ENCODE data around the gene ADCY10. TPM values are rescaled to one million over a fixed set of nuclear protein-coding genes. Genes with fewer than 3 reads are reported as not detected.
"Not testable (repeated sequence)": the region's sequence is repeated elsewhere in the genome, so short reads cannot be mapped to it uniquely, and the experiment has no call there.

ADCY10 gene
- total RNA-seq, 1 experiment from 2014 or later: under 0.01 TPM

GRCh38 chr1:167926486-167926997, 12.6 kb upstream of the ADCY10 start:
- no peak for DNase-seq (ENCODE audit: low read depth)

DNA sequence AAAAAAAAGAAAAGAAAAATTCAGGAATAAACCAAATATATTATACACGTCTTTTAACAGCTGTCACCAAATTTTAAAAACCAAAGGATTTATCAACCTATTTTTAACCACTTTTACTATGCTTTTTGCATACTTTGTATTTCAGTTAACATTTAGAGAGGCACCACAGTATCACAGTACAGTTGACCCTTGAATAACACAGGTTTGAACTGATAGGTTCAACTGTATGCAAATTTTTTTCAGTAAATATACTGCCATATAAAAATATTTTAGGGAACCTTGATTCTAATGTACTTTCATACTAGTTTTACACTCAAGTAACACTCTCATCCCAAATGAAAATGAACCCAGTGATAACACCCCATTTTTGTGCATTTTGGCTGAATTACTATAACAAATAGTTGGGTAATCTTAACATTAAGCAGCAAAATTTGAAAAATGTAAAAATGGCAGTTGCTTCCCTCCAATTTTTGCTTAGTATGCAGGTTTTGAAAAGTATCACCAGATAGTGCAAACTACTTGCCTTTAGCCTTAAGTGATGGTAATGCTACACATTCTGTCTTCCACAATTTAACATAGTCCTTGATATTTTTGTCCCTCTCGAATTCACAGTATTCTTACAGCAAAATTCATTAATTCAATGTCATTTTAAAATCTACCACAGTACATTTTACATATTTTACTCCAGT, 10.8 kb upstream of the ADCY10 start:
- DNase-seq (ENCODE audit: low read depth): no peak

DNA sequence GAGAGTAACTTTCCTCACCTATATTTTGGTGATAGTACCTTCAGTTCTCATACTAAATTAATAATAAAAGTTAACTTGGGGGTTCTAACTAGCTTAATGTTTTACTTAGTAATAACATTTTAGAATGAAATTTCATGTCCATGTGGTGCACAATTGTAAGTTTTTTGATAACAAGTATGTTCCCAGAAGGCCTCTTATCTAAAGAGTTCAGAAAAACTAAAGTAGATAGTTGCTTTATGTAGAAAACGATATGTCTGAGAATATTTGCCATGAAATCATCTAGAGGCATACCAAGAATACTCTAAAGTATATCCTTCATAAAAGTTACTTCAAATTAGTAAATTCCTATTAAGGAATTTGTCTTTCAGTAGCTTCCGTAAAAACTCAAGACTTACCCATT, 10.2 kb upstream of the ADCY10 start:
- no peak for DNase-seq (ENCODE audit: low read depth)

GRCh38 chr1:167923324-167924056, 9.6 kb upstream of the ADCY10 start:
- no peak for DNase-seq (ENCODE audit: low read depth)

GRCh38 chr1:167922611-167923074, 8.7 kb upstream of the ADCY10 start:
- DNase-seq (ENCODE audit: low read depth): peak; percentile 68

- DNase-seq (ENCODE audit: low read depth): peak; percentile 6
Measured at GRCh38 chr1:167922023-167922422, 8.1 kb upstream of the ADCY10 start.

GRCh38 chr1:167916766-167917511, 3.0 kb upstream of the ADCY10 start:
- DNase-seq (ENCODE audit: low read depth): no peak

DNA sequence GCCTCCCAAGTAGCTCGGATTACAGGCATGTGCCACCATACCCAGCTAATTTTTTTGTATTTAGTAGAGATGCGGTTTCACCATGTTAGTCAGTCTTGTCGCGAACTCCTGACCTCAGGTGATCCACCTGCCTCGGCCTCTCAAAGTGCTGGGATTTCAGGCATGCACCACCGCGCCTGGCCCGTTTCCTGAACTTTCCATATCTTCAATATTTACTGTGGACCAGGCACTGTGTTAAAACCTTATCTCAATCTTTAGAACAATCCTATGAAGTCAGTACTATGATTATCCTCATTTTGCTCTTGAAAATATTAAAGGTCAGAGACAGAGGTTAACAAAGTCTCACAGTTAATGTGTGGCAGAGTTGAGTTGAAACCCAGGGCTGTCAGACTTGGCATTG, 1.6 kb upstream of the ADCY10 start:
- no peak for DNase-seq (ENCODE audit: low read depth)

- DNase-seq (ENCODE audit: low read depth): no peak
Measured at GRCh38 chr1:167912294-167912693, 1.6 kb downstream of the ADCY10 start.

DNA sequence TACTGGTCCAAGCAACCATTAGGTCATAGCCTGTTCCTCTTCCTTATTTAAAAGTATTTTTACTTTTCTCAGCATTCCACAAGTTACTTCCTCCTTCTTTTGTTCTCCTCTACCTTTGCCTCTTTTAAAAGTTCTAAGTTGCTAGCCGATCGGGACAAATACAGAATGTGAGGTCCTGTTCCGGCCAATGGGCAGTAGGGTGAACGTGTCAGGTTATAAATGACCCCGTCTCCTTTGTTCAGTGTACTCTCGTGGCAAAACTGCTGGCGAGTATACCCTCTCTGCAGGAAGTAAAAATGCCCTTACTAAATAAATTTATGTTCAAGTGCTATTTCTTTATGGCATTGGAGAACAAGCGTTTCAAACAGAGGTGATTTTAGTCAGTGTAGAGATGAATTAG, 2.5 kb downstream of the ADCY10 start:
- DNase-seq (ENCODE audit: low read depth): no peak

DNA sequence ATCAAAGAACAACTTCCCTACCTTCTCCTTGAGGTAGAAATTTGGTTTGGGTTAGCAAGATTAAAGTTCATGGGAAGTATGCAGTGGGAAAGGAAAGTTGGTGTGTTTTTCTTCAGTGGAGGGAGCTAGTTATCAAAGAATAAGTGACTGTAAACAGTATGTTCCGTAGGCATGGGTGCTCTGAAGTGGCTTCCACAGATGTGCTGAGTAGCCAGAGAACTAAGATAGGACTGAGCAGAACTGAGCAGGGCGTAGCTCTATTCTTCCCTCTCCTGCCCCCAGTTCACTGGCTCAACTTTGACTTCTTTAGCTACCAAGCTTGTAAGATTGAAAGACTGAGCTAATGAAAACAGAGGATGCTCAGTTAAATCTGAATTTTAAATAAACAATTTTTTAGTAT, 3.4 kb downstream of the ADCY10 start:
- DNase-seq (ENCODE audit: low read depth): no peak

GRCh38 chr1:167909691-167910180, 4.2 kb downstream of the ADCY10 start:
- DNase-seq (ENCODE audit: low read depth): no peak

DNA sequence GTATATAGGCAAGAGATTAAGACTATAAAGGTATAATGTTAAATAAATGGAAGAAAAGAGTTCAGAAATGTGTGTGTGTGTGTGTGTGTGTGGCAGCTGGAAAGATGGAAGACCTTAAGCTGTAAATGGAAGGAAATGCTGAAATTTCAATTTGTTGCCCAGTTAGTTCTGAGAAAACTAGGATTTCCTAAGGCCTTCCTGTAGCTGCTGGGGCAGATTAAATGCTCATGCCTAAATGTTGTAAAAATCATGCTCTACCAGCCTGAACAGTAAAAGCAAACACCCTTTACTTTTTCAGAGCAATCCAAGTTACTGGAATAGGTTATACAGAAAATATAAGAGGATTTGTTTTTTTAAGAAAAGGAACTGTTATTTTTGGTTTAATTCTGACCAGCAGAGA, 8.3 kb downstream of the ADCY10 start:
- DNase-seq (ENCODE audit: low read depth): no peak

- DNase-seq (ENCODE audit: low read depth): no peak
Measured at GRCh38 chr1:167905182-167905581, 8.8 kb downstream of the ADCY10 start.

DNA sequence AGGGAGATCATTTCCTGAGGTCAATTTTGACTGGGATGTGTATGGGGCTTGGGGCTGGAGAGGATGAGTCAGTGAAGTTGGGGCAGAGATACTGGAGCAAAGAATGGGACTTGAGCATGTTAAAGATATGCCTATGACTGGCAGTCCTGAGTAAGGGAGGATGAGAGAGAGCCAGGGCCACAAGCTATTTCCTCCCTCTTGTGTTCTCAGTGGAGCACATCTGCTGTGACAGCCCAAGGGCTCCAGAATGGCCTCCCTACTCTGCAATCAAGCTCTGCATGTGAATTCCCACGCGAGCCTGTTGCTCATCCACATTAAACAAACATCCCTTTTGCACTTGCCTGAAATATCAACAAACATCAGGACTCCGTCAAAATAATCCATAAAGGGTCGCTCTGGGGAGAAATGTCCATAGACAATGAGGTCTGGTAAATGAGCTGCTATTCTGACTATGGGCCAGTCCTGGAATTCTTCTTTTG, 9.2 kb downstream of the ADCY10 start:
- peak; percentile 77 for DNase-seq (ENCODE audit: low read depth)

DNA sequence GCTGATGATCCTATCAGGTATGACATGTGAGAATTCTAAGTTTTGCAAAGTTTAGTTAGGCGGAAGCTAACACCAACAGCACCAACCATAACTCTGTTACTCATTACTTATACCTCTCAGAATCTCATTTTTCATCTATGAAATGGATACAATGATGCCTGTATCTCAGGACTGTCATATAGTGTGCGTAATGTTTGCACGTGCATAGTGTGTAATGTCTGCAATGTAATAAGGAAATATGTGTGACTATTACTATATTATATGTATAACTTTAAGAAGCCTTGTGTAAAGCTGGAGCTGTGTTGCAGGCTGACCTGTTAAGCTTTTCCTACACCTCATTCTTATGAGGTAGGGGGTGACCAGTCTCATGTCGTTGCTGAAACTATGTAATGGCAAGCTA, 13.0 kb downstream of the ADCY10 start:
- no peak for DNase-seq (ENCODE audit: low read depth)

- no peak for DNase-seq (ENCODE audit: low read depth)
Measured at GRCh38 chr1:167899253-167899681, 14.7 kb downstream of the ADCY10 start.

GRCh38 chr1:167898578-167899222, 15.2 kb downstream of the ADCY10 start:
- DNase-seq (ENCODE audit: low read depth): no peak

DNA sequence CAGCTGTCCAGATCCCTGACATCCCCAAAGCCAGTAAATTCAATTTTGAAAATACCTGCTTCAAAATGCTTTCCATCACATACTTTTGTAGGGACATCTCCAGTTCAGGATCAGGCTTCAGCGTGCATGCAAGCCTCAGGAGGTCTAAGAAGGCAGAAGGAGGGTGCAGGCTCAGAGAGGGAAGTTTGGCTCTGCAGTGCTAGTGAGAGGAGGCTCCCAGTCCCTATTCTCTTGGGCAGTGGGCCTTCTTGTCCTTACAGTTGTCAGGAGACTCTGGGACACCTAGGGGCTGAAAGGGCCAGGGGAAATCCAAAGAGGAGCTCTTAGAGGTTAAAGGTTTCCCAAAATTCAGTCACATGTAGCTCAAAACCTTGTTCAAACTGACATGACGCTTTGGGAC, 20.1 kb downstream of the ADCY10 start:
- no peak for DNase-seq (ENCODE audit: low read depth)

DNA sequence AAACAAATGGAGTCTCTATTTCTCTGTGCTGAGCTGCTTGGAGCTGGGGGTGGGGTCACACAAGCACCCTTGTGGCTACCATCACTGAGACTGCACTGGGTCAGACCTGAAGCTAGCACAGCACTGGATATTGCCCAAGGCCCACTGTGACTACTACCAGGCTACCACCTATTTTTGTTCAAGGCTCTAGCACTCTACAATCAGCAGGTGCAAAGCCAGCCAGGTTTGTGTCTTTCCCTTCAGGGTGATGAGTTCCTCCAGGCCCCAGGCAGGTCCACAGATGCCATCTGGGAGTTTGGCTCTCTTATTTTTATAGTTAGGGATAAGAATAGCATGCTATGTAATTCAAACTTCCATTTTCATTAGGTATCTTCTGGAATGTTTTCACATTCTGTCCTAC, 23.5 kb downstream of the ADCY10 start:
- DNase-seq (ENCODE audit: low read depth): no peak

DNA sequence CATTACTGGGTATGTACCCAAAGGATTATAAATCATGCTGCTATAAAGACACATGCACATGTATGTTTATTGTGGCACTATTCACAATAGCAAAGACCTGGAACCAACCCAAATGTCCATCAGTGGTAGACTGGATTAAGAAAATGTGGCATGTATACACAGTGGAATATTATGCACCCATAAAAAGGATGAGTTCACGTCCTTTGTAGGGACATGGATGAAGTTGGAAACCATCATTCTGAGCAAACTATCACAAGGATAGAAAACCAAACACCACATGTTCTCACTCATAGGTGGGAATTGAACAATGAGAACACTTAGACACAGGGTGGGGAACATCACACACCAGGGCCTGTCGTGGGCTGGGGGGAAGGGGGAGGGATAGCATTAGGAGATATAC, 26.7 kb downstream of the ADCY10 start:
- DNase-seq (ENCODE audit: low read depth): not testable (repeated sequence)

- DNase-seq (ENCODE audit: low read depth): no peak
Measured at GRCh38 chr1:167882376-167882775, 31.6 kb downstream of the ADCY10 start.

Measured in RPMI7951 (cell line).